ENCODE measurements around the gene VNN1.
"Not testable (repeated sequence)": the region's sequence is repeated elsewhere in the genome, so short reads cannot be mapped to it uniquely, and the experiment has no call there.

The VNN1 gene

GRCh38 chr6:132666118-132666517 is 47.7 kb downstream of the VNN1 start:
- no peak for FAIRE-seq

- FAIRE-seq = no peak
These were observed 49.4 kb downstream of the VNN1 start for GRCh38 chr6:132664309-132665034.

- no peak for FAIRE-seq
These were observed 50.2 kb downstream of the VNN1 start for GRCh38 chr6:132663661-132664060.

GRCh38 chr6:132661906-132662305 is 51.9 kb downstream of the VNN1 start:
- no peak for FAIRE-seq

GRCh38 chr6:132659082-132659481 is 54.8 kb downstream of the VNN1 start, which contains the start of gene TAAR1:
Gene TAAR1 (minus strand): TSS chr6:132659182. CDS start chr6:132646003, 13,179 bp downstream.
- no peak for FAIRE-seq

- FAIRE-seq = no peak
These were observed 62.8 kb downstream of the VNN1 start for GRCh38 chr6:132651062-132651461.

GRCh38 chr6:132650429-132650828 is 63.4 kb downstream of the VNN1 start:
- no peak for FAIRE-seq

- FAIRE-seq = no peak
These were observed 65.0 kb downstream of the VNN1 start for GRCh38 chr6:132648828-132649227.

- FAIRE-seq = no peak
These were observed 65.5 kb downstream of the VNN1 start for GRCh38 chr6:132648356-132648755.

GRCh38 chr6:132643547-132643946 is 70.3 kb downstream of the VNN1 start:
- no peak for FAIRE-seq

- FAIRE-seq = not testable (repeated sequence)
These were observed 76.7 kb downstream of the VNN1 start for GRCh38 chr6:132637135-132637534.

- FAIRE-seq = not testable (repeated sequence)
These were observed 77.9 kb downstream of the VNN1 start for GRCh38 chr6:132635906-132636305.

GRCh38 chr6:132635288-132635687 is 78.6 kb downstream of the VNN1 start:
- not testable (repeated sequence) for FAIRE-seq

GRCh38 chr6:132634796-132635195 is 79.1 kb downstream of the VNN1 start:
- no peak for FAIRE-seq

GRCh38 chr6:132633362-132633761 is 80.5 kb downstream of the VNN1 start:
- no peak for FAIRE-seq

Measured in G401.6 (cell line).